ENCODE measurements around the gene PTEN. TPM values are rescaled to one million over a fixed set of nuclear protein-coding genes. Genes with fewer than 3 reads are reported as not detected.
A peak's percentile ranks its signal among the peaks of the same experiment; 100 is the strongest.
"Not testable (repeated sequence)": the region's sequence is repeated elsewhere in the genome, so short reads cannot be mapped to it uniquely, and the experiment has no call there.

The PTEN gene
- total RNA-seq, 2 experiments from 2014 or later, result 79.8 to 86.0 TPM

- H3K27me3 Mint-ChIP-seq, result no peaks in the 10 kb centered on the region
- no peaks in the 10 kb centered on the region for H3K27me3 ChIP-seq (ENCODE audit: control insufficient read depth in 1 of 2, insufficient read depth in 2 of 2, low read length in 2 of 2)
- H3K4me3 Mint-ChIP-seq, result no peak overlapping the region
- intact Hi-C loops (cut with DNase I, micrococcal nuclease), result no loop called here
- peaks cover 0 to 14% of the 10 kb centered on the region in 2 experiments for H3K9me3 ChIP-seq (ENCODE audit: control insufficient read depth in 1 of 2, insufficient read depth in 1 of 2, low read length in 2 of 2)
- no peak overlapping the region for H3K27ac Mint-ChIP-seq
- H3K4me1 Mint-ChIP-seq (ENCODE audit: low read depth), result peaks cover 65% of the 10 kb centered on the region
- H3K36me3 Mint-ChIP-seq (ENCODE audit: low read depth), result peaks cover 71% of the 10 kb centered on the region
- no peak overlapping the region for H3K27ac ChIP-seq (ENCODE audit: low read depth in 1 of 2, low read length in 2 of 2)
- H3K4me3 ChIP-seq (ENCODE audit: low read length), result no peak overlapping the region
- no peak for TF ChIP-seq CTCF (IDR thresholded peaks at IDR 0.05)
- H3K4me1 ChIP-seq (ENCODE audit: insufficient read depth, low read length), result peaks cover 11% of the 10 kb centered on the region
- peaks cover 2% of the 10 kb centered on the region for H3K9me3 Mint-ChIP-seq
- DNase-seq, result no peak
- CTCF ChIA-PET, result no interaction called here
- H3K36me3 ChIP-seq (ENCODE audit: insufficient read depth, low read length), result peaks cover 31% of the 10 kb centered on the region
- POLR2A ChIA-PET, result no interaction called here
- ATAC-seq (ENCODE audit: poor library complexity), result no peak
Measured at GRCh38 chr10:87887548-87888289, 24.3 kb downstream of the PTEN start.

- H3K9me3 Mint-ChIP-seq, result peaks cover 2% of the 10 kb centered on the region
- intact Hi-C loops (cut with DNase I, micrococcal nuclease), result no loop called here
- Histone ChIP-seq H3K4me3 (ENCODE audit: low read length) (no peak overlapping the region), H3K27me3 (ENCODE audit: control insufficient read depth in 1 of 2, insufficient read depth in 2 of 2, low read length in 2 of 2) (no peaks in the 10 kb centered on the region), H3K36me3 (ENCODE audit: insufficient read depth, low read length) (peaks cover 10% of the 10 kb centered on the region), H3K4me1 (ENCODE audit: insufficient read depth, low read length) (peaks cover 7% of the 10 kb centered on the region), H3K27ac (ENCODE audit: low read depth in 1 of 2, low read length in 2 of 2) (no peak overlapping the region), H3K9me3 (ENCODE audit: control insufficient read depth in 1 of 2, insufficient read depth in 1 of 2, low read length in 2 of 2) (peaks cover 0 to 9% of the 10 kb centered on the region in 2 experiments)
- peak overlapping the region; percentile 74 for H3K27ac Mint-ChIP-seq
- no peak for ATAC-seq (ENCODE audit: poor library complexity)
- TF ChIP-seq CTCF (IDR thresholded peaks at IDR 0.05), result no peak
- peaks cover 86% of the 10 kb centered on the region for H3K36me3 Mint-ChIP-seq (ENCODE audit: low read depth)
- no peak overlapping the region for H3K4me3 Mint-ChIP-seq
- POLR2A ChIA-PET, result interaction anchor here (0.7 to 1.1 kb wide), 2 partner anchors 13 to 21 kb away, joined by 3 to 5 read pairs; no protein-coding TSS in a partner anchor
- H3K27me3 Mint-ChIP-seq, result no peaks in the 10 kb centered on the region
- H3K4me1 Mint-ChIP-seq (ENCODE audit: low read depth), result peaks cover 71% of the 10 kb centered on the region
- no peak for DNase-seq
- CTCF ChIA-PET, result no interaction called here
Measured at GRCh38 chr10:87895430-87895829, 32.0 kb downstream of the PTEN start.

GRCh38 chr10:87896216-87896615 lies 32.8 kb downstream of the PTEN start:
- POLR2A ChIA-PET, result interaction anchor here (0.7 to 1.1 kb wide), 2 partner anchors 14 to 20 kb away, joined by 3 to 5 read pairs; no protein-coding TSS in a partner anchor
- Mint-ChIP-seq H3K9me3 (peaks cover 2% of the 10 kb centered on the region), H3K36me3 (ENCODE audit: low read depth) (peaks cover 94% of the 10 kb centered on the region), H3K4me1 (ENCODE audit: low read depth) (peaks cover 72% of the 10 kb centered on the region), H3K27me3 (no peaks in the 10 kb centered on the region), H3K27ac (peak overlapping the region; percentile 74), H3K4me3 (no peak overlapping the region)
- intact Hi-C loops (cut with DNase I, micrococcal nuclease), result no loop called here
- H3K4me3 ChIP-seq (ENCODE audit: low read length), result no peak overlapping the region
- CTCF ChIA-PET, result no interaction called here
- peaks cover 7% of the 10 kb centered on the region for H3K4me1 ChIP-seq (ENCODE audit: insufficient read depth, low read length)
- H3K36me3 ChIP-seq (ENCODE audit: insufficient read depth, low read length), result peaks cover 10% of the 10 kb centered on the region
- H3K27me3 ChIP-seq (ENCODE audit: control insufficient read depth in 1 of 2, insufficient read depth in 2 of 2, low read length in 2 of 2), result no peaks in the 10 kb centered on the region
- peaks cover 0 to 9% of the 10 kb centered on the region in 2 experiments for H3K9me3 ChIP-seq (ENCODE audit: control insufficient read depth in 1 of 2, insufficient read depth in 1 of 2, low read length in 2 of 2)
- DNase-seq, result no peak
- ATAC-seq (ENCODE audit: poor library complexity), result no peak
- TF ChIP-seq CTCF (IDR thresholded peaks at IDR 0.05), result no peak
- no peak overlapping the region for H3K27ac ChIP-seq (ENCODE audit: low read depth in 1 of 2, low read length in 2 of 2)

GRCh38 chr10:87897957-87898356 lies 34.5 kb downstream of the PTEN start:
- Mint-ChIP-seq H3K36me3 (ENCODE audit: low read depth) (peaks cover 99% of the 10 kb centered on the region), H3K4me1 (ENCODE audit: low read depth) (peaks cover 70% of the 10 kb centered on the region)
- DNase-seq; POLR2A ChIA-PET; intact Hi-C loops (cut with DNase I, micrococcal nuclease); H3K27ac Mint-ChIP-seq; H3K4me3 ChIP-seq (ENCODE audit: low read length); H3K4me1 ChIP-seq (ENCODE audit: insufficient read depth, low read length); H3K9me3 ChIP-seq (ENCODE audit: control insufficient read depth in 1 of 2, insufficient read depth in 1 of 2, low read length in 2 of 2); H3K27me3 ChIP-seq (ENCODE audit: control insufficient read depth in 1 of 2, insufficient read depth in 2 of 2, low read length in 2 of 2); H3K9me3 Mint-ChIP-seq; H3K27me3 Mint-ChIP-seq; H3K27ac ChIP-seq (ENCODE audit: low read depth in 1 of 2, low read length in 2 of 2); CTCF ChIA-PET; H3K4me3 Mint-ChIP-seq; ATAC-seq (ENCODE audit: poor library complexity): not testable (repeated sequence)
- H3K36me3 ChIP-seq (ENCODE audit: insufficient read depth, low read length), result peaks cover 17% of the 10 kb centered on the region

GRCh38 chr10:87903396-87903795 lies 40.0 kb downstream of the PTEN start:
- H3K9me3 ChIP-seq (ENCODE audit: control insufficient read depth in 1 of 2, insufficient read depth in 1 of 2, low read length in 2 of 2), result peaks cover 12% of the 10 kb centered on the region in 2 experiments
- H3K27ac ChIP-seq (ENCODE audit: low read depth in 1 of 2, low read length in 2 of 2); H3K4me3 Mint-ChIP-seq; POLR2A ChIA-PET; H3K4me3 ChIP-seq (ENCODE audit: low read length); intact Hi-C loops (cut with DNase I, micrococcal nuclease); H3K4me1 ChIP-seq (ENCODE audit: insufficient read depth, low read length); ATAC-seq (ENCODE audit: poor library complexity); H3K27me3 ChIP-seq (ENCODE audit: control insufficient read depth in 1 of 2, insufficient read depth in 2 of 2, low read length in 2 of 2); DNase-seq; CTCF ChIA-PET; H3K27me3 Mint-ChIP-seq; H3K27ac Mint-ChIP-seq: not testable (repeated sequence)
- Mint-ChIP-seq H3K4me1 (ENCODE audit: low read depth) (peaks cover 72% of the 10 kb centered on the region), H3K36me3 (ENCODE audit: low read depth) (peaks cover 98% of the 10 kb centered on the region), H3K9me3 (peaks cover 13% of the 10 kb centered on the region)
- peaks cover 30% of the 10 kb centered on the region for H3K36me3 ChIP-seq (ENCODE audit: insufficient read depth, low read length)

Measured in CD4-positive, alpha-beta T cell (primary cell).